Measurements from ENCODE around the gene CDNF. TPM values are rescaled to one million over a fixed set of nuclear protein-coding genes. Genes with fewer than 3 reads are reported as not detected.

Gene CDNF
- total and polyA plus RNA-seq, 12 donors = 0.74 to 6.3 (median 4.1) TPM

DNA sequence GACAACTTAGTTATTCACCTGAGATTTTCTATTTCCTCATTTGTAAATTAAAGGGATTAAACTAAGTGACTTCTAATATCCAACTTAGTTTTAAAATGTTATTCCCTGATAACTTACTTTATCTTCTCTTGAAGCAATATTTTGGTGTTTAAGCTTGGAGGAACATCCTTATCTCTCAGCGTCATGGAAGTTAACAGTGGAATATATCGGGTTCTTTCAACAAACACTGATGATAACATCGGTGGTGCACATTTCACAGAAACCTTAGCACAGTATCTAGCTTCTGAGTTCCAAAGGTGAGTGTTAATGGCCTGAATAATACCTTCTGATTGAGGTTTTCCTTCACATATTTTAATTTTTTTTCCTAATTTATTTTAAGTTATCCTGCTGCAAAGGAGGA is 14.4 kb upstream of the CDNF start:
- peaks cover 0 to 3% (median 0%) of the 10 kb centered on the region in 9 donors for H3K4me1 ChIP-seq
- intact Hi-C loops (cut with DNase I) = no loop called here
- ATAC-seq = no peak
- TF ChIP-seq, protein P1, sequence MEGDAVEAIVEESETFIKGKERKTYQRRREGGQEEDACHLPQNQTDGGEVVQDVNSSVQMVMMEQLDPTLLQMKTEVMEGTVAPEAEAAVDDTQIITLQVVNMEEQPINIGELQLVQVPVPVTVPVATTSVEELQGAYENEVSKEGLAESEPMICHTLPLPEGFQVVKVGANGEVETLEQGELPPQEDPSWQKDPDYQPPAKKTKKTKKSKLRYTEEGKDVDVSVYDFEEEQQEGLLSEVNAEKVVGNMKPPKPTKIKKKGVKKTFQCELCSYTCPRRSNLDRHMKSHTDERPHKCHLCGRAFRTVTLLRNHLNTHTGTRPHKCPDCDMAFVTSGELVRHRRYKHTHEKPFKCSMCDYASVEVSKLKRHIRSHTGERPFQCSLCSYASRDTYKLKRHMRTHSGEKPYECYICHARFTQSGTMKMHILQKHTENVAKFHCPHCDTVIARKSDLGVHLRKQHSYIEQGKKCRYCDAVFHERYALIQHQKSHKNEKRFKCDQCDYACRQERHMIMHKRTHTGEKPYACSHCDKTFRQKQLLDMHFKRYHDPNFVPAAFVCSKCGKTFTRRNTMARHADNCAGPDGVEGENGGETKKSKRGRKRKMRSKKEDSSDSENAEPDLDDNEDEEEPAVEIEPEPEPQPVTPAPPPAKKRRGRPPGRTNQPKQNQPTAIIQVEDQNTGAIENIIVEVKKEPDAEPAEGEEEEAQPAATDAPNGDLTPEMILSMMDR (IDR thresholded peaks at IDR 0.05) = no peak
- no peaks in the 10 kb centered on the region for H3K27me3 ChIP-seq
- no peaks in the 10 kb centered on the region for H3K9me3 ChIP-seq
- H3K27ac ChIP-seq = no peak overlapping the region
- 40 to 62% methylated on average over 3 of the region's 3 CpGs for WGBS, 2 donors
- DNase-seq = no peak
- peaks cover 0 to 89% (median 17%) of the 10 kb centered on the region in 9 donors for H3K36me3 ChIP-seq
- H3K4me3 ChIP-seq = no peak overlapping the region

DNA sequence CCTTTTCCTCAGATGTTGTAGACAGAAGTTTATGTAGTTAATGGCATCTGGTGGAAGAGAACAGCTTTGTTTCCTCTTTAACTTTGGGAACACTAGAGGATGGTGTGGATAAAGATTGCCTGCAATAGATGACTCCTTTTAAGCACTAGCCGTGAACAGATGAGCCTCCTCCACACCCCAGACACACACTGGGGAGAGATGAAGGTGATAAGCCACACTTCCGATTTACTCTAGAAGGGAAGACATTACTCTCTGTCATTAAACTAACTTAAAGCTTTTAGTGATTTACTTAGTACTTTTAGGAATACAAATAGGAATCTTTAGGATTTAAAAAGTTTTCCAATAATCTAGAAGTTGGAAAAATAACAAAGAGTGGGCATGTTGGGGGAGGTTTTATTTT is 7.1 kb upstream of the CDNF start:
- Histone ChIP-seq H3K9me3 (no peaks in the 10 kb centered on the region), H3K4me3 (no peak overlapping the region), H3K36me3 (peaks cover 0 to 83% (median 48%) of the 10 kb centered on the region in 9 donors), H3K4me1 (peaks cover 0 to 4% (median under 1%) of the 10 kb centered on the region in 9 donors), H3K27me3 (no peaks in the 10 kb centered on the region), H3K27ac (no peak overlapping the region)
- DNase-seq (no peak), ATAC-seq (no peak)
- 75 to 81% methylated on average over 2 of the region's 2 CpGs for WGBS, 2 donors
- intact Hi-C loops (cut with DNase I) = loop anchor here in 1 of 10 donors (5.0 kb wide), 1 partner anchor 32 kb away; the partner anchor contains the start of gene SUV39H2
- TF ChIP-seq, protein P1 (IDR thresholded peaks at IDR 0.05) = no peak

DNA sequence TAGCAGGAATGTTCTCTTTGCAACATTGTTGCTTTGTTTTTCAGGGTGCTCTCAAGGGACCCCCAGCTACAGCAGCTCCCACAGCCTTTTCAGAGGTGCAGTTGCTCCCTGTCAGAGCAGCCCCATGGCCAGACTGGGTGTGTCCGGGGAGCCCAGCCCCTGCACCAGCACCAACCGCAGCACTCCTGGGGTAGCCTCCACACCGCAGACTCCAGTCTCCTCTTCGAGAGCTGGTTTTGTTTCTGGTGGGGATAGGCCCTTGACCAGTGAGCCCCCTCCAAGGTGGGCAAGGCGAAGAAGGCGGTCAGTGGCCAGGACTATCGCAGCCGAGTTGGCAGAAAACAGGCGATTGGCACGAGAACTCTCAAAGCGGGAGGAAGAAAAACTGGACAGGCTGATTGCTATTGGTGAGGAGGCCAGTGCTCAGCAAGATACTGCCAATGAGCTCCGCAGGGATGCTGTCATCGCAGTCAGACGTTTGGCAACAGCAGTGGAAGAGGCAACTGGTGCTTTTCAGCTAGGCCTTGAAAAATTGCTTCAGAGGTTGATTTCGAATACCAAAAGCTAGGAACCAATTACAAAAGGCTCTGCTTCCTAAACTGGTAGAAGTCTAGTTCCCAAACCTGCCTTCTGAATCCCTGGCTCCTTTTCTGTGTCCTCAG is 5.6 kb upstream of the CDNF start:
- whole genome bisulfite sequencing, 2 donors = 90 to 94% methylated on average over 15 of the region's 15 CpGs
- DNase-seq = no peak
- TF ChIP-seq, protein P1 (IDR thresholded peaks at IDR 0.05) = no peak
- Histone ChIP-seq H3K4me3 (no peak overlapping the region), H3K4me1 (peaks cover 0 to 15% (median 13%) of the 10 kb centered on the region in 9 donors), H3K9me3 (no peaks in the 10 kb centered on the region), H3K27ac (no peak overlapping the region), H3K36me3 (peaks cover 0 to 68% (median 36%) of the 10 kb centered on the region in 9 donors), H3K27me3 (no peaks in the 10 kb centered on the region)
- no peak for ATAC-seq
- intact Hi-C loops (cut with DNase I) = loop anchor here in 1 of 10 donors (5.0 kb wide), 1 partner anchor 34 kb away; the partner anchor contains the start of gene SUV39H2

DNA sequence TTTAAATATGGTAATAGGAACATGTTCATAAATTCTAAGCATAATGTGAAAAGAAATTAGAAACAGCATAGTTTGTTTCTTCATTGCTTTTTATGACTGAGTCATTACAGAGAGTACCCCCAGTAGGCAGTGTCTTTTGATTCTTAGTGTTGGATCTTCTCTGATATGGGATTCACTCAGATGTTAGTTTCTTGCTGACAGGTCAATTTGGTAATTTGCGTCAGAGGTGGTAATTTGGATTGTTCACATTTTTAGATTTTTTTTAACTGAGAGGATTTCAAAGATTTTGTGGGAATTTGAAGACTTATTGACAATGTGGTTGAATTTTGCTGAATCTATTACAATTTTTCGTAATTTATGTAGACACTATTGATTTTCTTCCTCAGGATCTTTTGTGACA is 2.3 kb upstream of the CDNF start:
- ATAC-seq (no peak), DNase-seq (no peak)
- intact Hi-C loops (cut with DNase I) = loop anchor here in 1 of 10 donors (5.0 kb wide), 1 partner anchor 37 kb away; the partner anchor contains the start of gene SUV39H2
- Histone ChIP-seq H3K4me3 (peak overlapping the region in 1 of 10 donors; percentile 99), H3K9me3 (no peaks in the 10 kb centered on the region), H3K27me3 (no peaks in the 10 kb centered on the region), H3K36me3 (peaks cover 0 to 54% (median 33%) of the 10 kb centered on the region in 9 donors), H3K27ac (no peak overlapping the region), H3K4me1 (peaks cover 0 to 28% (median 24%) of the 10 kb centered on the region in 9 donors)
- WGBS, 2 donors = 94 to 95% methylated on average over 2 of the region's 2 CpGs
- TF ChIP-seq, protein P1 (IDR thresholded peaks at IDR 0.05) = no peak
